IPS-NIHi7 (cell line): ENCODE measurements around the gene TRIM29.

Source experiments
- DNase-seq: peaks from one replicate; pipeline ENCODE4 v3.0.0; 2012; ENCODE audit warnings: mixed read lengths; ENCODE audit errors: extremely low spot score

TRIM29 gene

DNA sequence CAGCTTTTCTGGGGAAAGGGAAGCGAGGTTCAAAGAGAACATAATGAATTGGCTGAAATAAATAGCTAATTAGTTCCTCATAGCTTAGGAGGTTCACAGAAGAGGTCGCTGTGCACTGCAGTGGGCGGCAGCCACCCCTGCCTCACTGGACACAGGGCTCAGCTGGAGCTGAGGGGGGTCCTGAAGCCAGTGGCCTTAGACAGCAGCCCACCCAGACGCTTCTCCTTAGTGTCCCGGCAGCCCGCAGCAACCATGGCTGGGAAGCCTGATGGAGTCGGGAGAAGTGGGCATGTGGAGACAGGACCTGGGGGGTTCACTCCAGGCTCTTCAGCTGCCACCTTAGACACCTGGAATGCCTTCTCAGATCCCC lies 75.4 kb downstream of the TRIM29 start:
- DNase-seq = no peak

DNA sequence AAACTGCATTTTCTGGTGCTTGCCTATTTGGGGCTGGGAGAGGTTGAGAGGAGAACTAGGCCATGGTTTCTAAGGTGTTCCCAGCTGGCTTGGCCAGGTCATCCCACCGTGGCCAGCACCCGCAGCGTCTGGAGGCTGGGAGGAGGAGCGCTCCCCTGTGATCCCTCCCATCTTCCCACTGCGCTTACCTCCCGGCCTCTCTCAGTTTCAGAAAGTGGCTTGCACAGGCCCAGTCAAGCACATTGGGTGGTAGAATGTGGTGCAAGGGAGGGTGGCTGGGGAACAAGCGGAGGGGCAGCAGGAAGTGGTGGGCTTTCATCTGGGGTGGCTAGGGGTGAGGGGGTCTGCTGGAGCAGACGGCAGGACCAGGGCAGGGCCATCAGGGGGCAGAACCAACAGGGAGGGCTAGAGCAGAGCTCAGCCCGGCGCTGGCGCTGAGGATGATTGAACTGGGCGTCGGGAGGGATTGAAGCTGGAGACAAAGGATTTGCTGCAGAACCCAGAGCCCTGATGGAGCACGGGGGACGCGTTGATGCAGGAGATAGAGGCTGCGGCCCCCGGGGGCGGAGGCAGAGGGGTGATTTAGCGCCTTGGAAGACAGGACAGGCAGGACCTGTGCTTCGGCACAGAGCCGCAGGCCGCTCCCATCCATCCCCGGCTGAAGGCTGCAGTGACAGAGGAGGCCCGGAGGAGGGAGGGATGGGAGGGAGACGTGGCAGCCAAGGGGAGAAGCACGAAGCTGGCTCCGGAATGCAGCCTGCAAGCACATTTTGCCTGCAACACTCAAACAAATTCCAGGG lies 76.0 kb downstream of the TRIM29 start:
- peak; percentile 64 for DNase-seq
